Adrenal gland (tissue), 5 donors: ENCODE results near the gene STRN3.

ENCODE experiments used
- POLR2A ChIP-seq, 2 donors: fragments of 450-650 bp; IDR thresholded peaks; one replicate each; pipeline ENCODE4 v1.6.1; 2017; ENCODE audit warnings: antibody characterized with exemption in 2 of 2, mild to moderate bottlenecking in 2 of 2, moderate library complexity in 1 of 2
- TF ChIP-seq, protein P1 (sequence below), 6 experiments: fragments of 450-650 bp in 4 of 6; fragments of 200-600 bp in 2 of 6; sonication (generic) in 1 of 6; IDR thresholded peaks; 1 replicate in 5 of 6; 2 replicates in 1 of 6; pipeline versions ENCODE4 v1.5.1 to v1.8.0; 2016 to 2021; ENCODE audit warnings: antibody characterized with exemption in 6 of 6, mild to moderate bottlenecking in 2 of 6, moderate library complexity in 1 of 6
- donor health status: DM: no; HTN: no; CAD: no.

DNA sequence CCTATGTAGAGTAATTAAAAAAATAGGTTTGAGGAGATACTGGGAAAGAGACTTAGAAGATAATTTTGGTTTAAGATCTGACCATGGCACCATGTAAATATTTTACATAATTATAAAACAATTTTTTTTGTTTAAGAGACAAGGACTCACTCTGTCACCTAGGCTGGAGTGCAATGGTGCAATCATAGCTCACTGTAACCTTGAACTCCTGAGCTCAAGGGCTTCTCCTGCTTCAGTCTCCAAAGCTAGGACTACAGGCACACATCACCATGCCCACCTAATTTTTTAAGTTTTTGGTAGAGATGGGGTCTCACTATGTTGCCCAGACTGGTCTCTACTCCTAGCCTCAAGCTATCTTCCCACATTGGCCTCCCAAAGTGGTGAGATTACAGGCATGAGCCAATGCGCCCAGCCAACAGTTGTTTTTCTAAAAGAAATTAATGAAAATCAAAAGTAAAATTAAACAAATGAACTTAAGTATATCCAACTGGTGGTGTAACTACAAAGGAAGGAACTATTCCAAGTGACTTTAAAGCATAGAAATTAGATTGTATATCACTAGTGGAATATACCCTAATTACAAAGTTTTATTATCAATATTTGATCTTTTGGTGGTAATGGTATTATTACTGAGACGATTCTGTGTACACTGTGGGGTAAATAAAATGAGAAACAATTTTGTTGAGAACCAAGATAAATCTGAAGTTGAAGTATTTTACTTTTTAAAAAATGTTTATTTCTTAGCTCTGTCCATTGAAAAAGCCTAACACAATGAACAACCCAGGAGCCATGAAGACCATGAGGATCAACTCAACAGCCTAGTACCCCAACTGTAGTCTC is 122.7 kb downstream of the STRN3 start:
- TF ChIP-seq, protein P1, sequence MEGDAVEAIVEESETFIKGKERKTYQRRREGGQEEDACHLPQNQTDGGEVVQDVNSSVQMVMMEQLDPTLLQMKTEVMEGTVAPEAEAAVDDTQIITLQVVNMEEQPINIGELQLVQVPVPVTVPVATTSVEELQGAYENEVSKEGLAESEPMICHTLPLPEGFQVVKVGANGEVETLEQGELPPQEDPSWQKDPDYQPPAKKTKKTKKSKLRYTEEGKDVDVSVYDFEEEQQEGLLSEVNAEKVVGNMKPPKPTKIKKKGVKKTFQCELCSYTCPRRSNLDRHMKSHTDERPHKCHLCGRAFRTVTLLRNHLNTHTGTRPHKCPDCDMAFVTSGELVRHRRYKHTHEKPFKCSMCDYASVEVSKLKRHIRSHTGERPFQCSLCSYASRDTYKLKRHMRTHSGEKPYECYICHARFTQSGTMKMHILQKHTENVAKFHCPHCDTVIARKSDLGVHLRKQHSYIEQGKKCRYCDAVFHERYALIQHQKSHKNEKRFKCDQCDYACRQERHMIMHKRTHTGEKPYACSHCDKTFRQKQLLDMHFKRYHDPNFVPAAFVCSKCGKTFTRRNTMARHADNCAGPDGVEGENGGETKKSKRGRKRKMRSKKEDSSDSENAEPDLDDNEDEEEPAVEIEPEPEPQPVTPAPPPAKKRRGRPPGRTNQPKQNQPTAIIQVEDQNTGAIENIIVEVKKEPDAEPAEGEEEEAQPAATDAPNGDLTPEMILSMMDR (IDR thresholded peaks at IDR 0.05): no peak
- no peak for TF ChIP-seq POLR2A (IDR thresholded peaks at IDR 0.05)
